Effector CD4-positive, alpha-beta T cell (primary cell): ENCODE results near the gene AGMAT.
"Not testable (repeated sequence)": the region's sequence is repeated elsewhere in the genome, so short reads cannot be mapped to it uniquely, and the experiment has no call there.

Source experiments
- DNase-seq: peaks from one replicate; pipeline ENCODE4 v3.0.0-alpha.2; 2020

Gene AGMAT

GRCh38 chr1:15609631-15610030 lies 24.8 kb upstream of the AGMAT start:
- no peak for DNase-seq

GRCh38 chr1:15605398-15606383 lies 20.8 kb upstream of the AGMAT start:
- no peak for DNase-seq

GRCh38 chr1:15604400-15604799 lies 19.5 kb upstream of the AGMAT start:
- DNase-seq: not testable (repeated sequence)

GRCh38 chr1:15603966-15604282 lies 19.1 kb upstream of the AGMAT start:
- not testable (repeated sequence) for DNase-seq

- DNase-seq: peak; percentile 90
Observed at GRCh38 chr1:15603050-15603965, 18.5 kb upstream of the AGMAT start.

- DNase-seq: no peak
Observed at GRCh38 chr1:15598436-15598835, 13.6 kb upstream of the AGMAT start.

GRCh38 chr1:15595809-15596617 lies 11.2 kb upstream of the AGMAT start:
- no peak for DNase-seq

GRCh38 chr1:15592285-15592684 lies 7.4 kb upstream of the AGMAT start:
- no peak for DNase-seq

- no peak for DNase-seq
Observed at GRCh38 chr1:15583016-15583706, 1.7 kb downstream of the AGMAT start.

GRCh38 chr1:15579683-15580047 lies 5.2 kb downstream of the AGMAT start:
- no peak for DNase-seq

GRCh38 chr1:15578921-15579682 lies 5.7 kb downstream of the AGMAT start:
- no peak for DNase-seq

- no peak for DNase-seq
Observed at GRCh38 chr1:15577691-15578090, 7.2 kb downstream of the AGMAT start.

GRCh38 chr1:15575549-15576150 lies 9.2 kb downstream of the AGMAT start:
- no peak for DNase-seq

- no peak for DNase-seq
Observed at GRCh38 chr1:15574741-15575140, 10.1 kb downstream of the AGMAT start.

GRCh38 chr1:15573477-15573876 lies 11.4 kb downstream of the AGMAT start:
- DNase-seq: no peak

GRCh38 chr1:15571266-15571665 lies 13.6 kb downstream of the AGMAT start:
- DNase-seq: no peak

GRCh38 chr1:15570861-15571260 lies 14.0 kb downstream of the AGMAT start:
- no peak for DNase-seq

- DNase-seq: no peak
Observed at GRCh38 chr1:15568387-15569073, 16.3 kb downstream of the AGMAT start.

- DNase-seq: no peak
Observed at GRCh38 chr1:15559189-15559810, 25.6 kb downstream of the AGMAT start.

- no peak for DNase-seq
Observed at GRCh38 chr1:15558516-15558915, 26.3 kb downstream of the AGMAT start.
